ENCODE results near the gene TREML4.
"Not testable (repeated sequence)": the region's sequence is repeated elsewhere in the genome, so short reads cannot be mapped to it uniquely, and the experiment has no call there.

Gene TREML4

DNA sequence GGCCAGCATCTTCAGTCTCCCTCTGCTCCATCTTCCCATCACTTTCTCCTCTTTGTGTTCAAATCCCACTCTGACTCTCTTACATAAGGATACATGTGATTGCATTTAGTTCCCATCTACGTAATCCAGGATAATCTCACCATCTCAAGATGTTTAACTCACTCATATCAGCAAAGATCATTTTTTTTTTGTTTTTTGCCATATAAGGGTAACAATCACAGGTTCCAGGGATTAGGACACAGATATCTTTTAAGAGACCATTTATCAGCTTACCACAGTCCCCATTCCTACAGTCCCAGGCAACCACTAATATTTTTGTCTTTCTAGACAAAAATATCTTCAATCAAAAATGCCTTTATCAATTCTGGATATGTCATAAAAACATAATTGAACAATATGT is 24.0 kb upstream of the TREML4 start:
- no peak for DNase-seq (ENCODE audit: low read depth in 3 of 3, low spot score in 1 of 3)

DNA sequence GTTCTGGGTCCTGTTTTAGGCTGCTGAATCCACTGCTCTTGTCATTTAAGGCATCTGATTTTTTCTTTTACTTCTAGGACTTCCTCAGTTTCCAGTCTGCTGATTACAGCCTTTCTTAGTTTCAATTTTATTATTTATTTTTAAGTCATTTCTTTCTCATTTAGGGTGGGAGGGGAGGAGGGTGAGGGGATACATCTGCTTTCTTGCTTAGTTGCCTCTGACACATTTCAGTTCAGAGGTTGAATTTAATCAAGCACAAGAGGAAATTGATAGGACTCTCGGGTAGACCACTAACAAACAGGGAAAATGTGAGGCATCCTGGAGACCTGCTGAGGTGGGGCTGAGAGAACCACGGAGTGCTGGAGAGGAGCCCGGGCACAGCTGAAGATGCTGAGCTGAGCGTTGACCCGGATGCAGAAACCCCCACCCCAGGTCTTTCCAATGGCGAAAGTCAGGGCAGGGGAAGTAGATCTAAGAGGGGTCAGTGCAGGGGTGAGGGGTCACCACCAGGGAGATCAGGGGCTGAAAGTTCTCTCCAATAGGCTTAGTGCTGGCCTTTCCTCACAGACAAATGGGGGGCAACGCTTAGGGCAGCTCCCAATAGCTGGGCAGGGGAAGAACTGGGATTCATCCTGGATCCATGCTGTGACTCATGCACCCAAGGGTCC is 19.6 kb upstream of the TREML4 start:
- no peak for DNase-seq (ENCODE audit: low read depth in 3 of 3, low spot score in 1 of 3)

DNA sequence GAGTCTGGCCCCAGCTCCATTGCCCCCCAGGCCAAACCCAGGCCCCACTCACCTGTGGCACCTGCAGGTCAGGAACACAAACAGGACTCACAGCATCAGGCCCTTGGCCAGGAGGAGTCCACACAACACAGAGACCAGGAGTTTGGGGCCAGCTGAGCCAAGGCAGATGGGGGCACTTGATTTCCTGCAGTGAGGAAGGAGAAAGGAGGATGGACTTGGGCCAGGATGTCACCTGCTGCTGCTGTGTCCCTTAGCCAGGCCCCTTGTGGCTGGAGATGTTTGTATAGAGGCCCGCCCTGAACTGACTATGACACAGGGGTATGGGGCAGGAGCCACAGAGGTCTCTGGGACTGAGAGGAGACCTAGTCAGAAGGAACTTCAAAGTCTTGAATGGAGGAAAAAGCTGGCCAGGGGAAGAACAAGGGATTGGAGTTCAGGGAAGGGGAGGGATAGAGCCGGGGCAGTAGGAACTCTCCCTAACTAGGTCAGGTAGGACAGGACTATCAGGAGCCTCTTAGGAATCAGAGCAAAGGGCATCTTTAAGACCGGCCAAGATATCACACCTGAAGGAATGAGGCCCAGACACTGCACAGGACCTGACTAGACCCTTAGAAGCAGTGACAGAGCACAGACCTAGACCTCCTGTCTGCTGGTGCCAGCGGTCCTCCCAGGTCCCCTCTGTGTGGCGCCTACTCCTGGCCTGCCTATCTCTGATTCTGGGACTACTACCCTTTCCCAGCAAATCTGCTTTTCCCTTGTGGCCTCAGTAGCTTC is 18.4 kb upstream of the TREML4 start:
- DNase-seq (ENCODE audit: low read depth in 3 of 3, low spot score in 1 of 3), result no peak

DNA sequence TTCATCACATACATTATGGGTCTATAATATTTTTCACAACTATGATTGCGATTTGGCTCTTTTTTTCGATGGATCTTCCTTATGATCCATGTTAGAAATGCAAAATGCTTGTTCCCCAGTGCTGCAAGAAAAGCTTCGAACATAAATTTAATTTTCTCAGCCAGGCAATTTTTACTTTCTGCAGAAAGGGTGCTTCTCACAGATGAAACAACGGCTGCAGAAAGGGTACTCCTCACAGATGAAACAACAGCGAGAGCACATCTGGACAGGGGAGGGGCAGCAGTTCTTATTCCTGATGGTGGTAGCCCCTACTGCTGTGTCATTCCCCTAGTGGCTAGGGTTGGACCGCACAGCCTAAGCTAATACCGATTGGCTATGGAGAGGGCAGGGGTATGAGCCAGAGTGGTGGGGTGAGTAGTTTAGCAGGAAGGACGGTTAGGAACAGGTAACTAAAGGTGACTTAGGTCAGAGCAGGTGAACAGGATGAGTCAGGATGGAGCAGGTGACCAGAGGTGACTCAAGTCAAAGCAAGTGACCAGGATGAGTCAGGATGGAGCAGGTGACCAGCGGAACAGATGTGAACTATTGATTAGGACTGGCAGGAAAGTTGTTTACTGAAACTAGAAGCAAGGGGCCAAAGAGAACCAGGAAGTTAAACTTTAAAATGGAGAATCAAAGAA is 13.4 kb upstream of the TREML4 start:
- no peak for DNase-seq (ENCODE audit: low read depth in 3 of 3, low spot score in 1 of 3)

DNA sequence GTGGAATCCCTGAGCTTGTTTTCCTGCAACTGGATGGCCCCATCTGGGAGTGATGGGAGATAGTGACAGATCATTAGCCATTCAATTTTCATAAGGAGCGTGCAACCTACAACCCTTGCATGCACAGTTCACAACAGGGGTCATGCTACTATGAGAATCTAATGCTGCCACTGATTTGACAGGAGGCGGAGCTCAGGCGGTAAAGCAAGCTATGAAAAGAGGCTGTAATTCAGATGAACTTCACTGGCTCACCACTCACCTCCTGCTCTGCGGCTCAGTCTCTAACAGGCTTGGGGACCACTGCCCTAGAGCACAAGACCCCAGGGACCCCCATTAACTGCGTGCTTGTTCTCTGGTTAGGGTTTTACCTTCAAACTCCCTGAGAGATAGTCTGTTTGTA is 12.4 kb upstream of the TREML4 start:
- DNase-seq (ENCODE audit: low read depth in 3 of 3, low spot score in 1 of 3), result no peak

DNA sequence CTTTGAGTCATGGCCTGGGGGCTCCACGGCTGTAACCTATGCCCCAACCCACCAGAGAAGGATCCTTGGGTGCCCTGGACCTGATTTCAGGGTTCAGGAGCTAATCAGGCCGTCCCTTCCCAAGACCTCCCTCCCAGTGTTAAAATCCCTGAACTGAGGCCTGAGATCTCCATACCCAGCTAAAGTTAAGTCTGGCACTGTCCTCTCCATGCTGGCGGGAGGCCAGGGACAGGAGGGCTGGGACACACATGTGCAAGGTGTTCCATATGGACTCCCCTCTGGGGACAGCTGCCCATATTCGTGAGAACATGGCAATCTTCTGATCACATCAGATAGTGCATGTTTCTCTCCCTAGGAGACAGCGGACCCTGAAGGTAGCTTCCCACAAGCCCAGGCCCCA is 11.5 kb upstream of the TREML4 start:
- no peak for DNase-seq (ENCODE audit: low read depth in 3 of 3, low spot score in 1 of 3)

DNA sequence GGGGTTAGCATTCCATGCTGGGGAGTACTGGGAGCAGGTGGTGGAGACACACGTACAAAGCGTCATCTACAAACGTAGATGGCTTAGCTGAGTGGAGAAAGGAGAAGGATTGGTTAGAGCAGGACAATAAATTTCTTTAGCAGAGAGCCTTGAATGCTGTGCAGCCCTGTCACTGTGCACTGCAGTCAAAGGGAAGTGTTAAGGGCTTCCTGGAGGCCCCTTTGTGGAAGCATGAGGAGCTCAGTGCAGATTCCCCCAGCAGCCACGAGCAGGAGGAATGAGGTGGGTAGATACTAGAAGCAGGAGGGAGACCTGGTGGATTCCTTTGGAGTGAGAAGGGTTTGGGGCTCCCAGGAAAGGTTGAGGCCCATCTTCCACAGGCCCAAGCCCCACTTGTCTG is 6.1 kb upstream of the TREML4 start:
- DNase-seq (ENCODE audit: low read depth in 3 of 3, low spot score in 1 of 3), result no peak

DNA sequence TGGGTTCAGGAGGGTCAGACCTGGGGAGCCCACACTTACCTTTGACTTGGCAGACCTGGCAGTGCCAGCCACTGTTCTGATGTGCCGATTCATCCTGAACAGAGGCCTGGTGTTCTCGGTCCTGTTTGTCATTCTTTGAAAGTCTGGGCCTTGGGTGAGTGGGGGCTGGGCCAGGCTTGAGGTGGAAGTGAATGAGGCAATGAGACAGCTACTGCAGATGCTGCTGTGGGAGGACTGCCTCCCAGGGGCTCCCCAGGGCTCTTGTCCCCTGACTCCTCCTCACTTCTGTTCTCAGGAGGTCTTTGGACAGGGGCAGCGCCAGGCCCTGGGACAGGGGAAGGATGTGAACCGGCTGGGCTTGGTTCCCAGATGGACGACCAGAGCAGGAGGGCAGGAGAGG is 5.6 kb upstream of the TREML4 start:
- DNase-seq (ENCODE audit: low read depth in 3 of 3, low spot score in 1 of 3), result no peak

DNA sequence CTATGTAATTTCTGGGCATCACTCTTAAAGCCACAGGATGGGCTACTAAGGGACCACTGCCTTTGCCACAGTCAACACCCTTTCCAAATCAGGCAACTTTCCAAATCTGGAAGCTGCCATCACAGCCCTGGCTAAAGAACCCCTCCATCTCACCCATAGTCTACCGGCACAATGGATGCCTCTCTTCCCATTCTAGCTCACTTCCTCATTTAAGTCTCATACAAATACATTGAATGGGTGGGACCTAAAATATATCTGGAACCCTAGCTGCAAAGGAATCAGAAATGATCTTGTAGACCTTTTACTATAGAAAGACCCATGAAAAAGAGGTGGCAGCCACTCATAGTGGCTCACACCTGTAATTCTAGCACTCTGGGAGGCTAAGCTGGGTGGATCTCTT is 3.3 kb upstream of the TREML4 start:
- no peak for DNase-seq (ENCODE audit: low read depth in 3 of 3, low spot score in 1 of 3)

DNA sequence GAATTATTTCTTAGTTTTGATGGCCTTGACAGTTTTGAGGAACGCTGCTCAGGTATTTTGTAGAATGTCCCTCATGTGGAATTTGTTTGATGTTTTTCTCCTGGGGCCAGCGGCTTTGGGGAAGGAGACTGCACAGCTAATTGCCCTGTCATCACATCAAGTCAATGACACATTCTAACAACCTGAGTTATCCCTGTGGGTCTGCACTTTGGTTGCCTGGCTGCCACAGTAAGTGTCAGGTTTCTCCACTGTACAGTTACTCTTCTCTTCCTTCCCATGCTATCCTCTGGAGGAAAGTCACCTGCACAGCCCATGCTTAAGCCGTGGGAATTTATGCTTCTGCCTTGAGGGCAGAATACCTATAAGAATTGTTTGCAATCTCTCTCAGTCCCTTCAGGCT is 1.4 kb upstream of the TREML4 start:
- no peak for DNase-seq (ENCODE audit: low read depth in 3 of 3, low spot score in 1 of 3)

DNA sequence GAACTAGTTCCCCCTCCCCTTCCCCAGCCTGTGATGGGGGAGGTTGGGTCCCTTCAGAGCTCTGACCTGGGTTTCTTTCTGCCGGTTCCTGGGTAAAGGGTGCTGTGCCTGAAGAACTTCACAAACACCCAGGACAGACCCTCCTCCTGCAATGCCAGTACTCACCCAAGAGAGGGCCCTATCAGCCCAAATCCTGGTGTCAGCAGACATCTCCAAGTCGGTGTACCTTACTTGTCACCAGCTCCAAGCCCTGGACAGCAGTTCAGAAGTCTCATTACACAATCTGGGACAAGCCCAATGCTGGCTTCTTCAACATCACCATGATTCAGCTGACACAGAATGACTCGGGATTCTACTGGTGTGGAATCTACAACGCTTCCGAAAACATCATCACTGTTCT is 467 bp downstream of the TREML4 start:
- no peak for DNase-seq (ENCODE audit: low read depth in 3 of 3, low spot score in 1 of 3)

DNA sequence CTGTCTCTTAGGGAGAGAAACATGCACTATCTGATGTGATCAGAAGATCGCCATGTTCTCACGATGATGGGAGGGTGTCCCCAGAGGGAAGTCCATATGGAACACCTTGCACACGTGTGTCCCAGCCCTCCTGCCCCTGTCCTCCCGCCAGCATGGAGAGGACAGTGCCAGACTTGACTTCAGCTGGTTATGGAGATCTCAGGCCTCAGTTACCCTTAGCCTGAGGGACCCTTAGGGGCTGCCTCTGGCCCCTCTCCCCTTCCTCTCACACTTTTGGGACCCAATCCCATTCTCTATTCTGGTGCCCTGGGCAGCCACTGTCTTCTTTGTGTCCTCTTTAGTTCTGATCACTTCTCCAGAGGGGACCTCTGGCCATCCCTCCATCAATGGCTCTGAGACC is 1.6 kb downstream of the TREML4 start:
- DNase-seq (ENCODE audit: low read depth in 3 of 3, low spot score in 1 of 3), result no peak

DNA sequence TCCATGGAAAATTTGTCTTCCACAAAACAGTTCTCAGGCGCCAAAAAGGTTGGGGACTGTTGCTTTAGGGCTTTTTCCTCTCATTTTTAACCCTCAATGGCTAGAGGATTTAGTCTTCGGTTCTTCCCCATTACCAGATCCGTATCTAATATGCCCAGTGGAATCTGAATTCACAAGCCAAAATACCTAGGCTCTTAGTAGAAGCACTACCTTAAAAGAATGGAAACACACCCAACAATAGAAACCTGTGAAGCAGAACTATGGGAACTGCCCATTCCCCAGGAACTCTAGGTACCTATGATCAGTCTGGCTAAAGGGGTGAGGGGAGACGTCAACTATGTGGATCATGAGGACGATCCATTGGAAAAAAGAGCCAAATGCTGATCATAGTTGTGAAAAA is 3.1 kb downstream of the TREML4 start:
- DNase-seq (ENCODE audit: low read depth in 3 of 3, low spot score in 1 of 3), result no peak

DNA sequence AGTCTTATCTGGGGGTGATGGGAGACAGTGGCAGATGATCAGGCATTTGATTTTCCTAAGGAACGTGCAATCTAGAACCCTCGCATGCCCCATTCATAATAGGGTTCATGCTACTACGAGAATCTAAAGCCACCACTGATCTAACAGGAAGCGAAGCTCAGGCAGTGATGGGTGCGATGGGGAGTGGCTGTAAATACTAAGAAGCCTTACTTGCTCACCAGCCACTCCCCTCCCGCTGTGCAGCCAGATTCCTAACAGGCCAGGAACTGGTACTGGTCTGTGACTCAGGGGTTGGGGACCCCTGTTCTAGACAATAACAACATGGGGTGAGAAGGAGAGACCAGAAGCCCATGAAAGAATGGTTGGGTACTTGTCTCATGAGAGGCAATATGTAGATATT is 4.5 kb downstream of the TREML4 start:
- DNase-seq (ENCODE audit: low read depth in 3 of 3, low spot score in 1 of 3), result no peak

DNA sequence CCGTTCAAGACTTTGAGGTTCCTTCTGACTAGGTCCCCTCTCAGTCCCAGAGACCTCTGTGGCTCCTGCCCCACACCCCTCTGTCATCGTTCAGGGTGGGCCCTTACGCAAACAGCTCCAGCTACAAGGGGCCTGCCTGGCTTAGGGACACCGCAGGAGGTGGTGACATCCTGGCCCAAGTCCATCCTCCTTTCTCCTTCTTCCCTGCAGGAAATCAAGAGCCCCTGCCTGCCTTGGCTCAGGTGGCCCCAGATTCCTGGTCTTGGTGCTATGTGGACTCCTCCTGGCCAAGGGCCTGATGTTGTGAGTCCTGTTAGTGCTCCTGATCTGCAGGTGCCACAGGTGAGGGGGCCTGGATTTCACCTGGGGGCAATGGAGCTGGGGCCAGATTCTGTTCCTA is 8.1 kb downstream of the TREML4 start:
- DNase-seq (ENCODE audit: low read depth in 3 of 3, low spot score in 1 of 3), result no peak

DNA sequence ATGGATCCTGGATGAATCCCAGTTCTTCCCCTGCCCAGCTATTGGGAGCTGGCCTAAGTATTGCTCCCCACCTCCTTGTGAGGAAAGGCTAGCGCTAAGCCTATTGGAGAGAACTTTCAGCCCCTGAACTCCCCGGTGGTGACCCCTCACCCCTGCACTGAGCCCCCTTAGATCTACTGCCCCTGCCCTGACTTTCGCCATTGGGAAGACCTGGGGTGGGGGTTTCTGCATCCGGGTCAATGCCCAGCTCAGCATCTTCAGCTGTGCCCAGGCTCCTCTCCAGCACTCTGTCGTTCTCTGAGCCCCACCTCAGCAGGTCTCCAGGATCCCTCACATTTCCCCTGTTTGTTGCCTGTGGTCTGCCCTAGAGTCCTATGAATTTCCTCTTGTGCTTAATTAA is 9.0 kb downstream of the TREML4 start:
- no peak for DNase-seq (ENCODE audit: low read depth in 3 of 3, low spot score in 1 of 3)

DNA sequence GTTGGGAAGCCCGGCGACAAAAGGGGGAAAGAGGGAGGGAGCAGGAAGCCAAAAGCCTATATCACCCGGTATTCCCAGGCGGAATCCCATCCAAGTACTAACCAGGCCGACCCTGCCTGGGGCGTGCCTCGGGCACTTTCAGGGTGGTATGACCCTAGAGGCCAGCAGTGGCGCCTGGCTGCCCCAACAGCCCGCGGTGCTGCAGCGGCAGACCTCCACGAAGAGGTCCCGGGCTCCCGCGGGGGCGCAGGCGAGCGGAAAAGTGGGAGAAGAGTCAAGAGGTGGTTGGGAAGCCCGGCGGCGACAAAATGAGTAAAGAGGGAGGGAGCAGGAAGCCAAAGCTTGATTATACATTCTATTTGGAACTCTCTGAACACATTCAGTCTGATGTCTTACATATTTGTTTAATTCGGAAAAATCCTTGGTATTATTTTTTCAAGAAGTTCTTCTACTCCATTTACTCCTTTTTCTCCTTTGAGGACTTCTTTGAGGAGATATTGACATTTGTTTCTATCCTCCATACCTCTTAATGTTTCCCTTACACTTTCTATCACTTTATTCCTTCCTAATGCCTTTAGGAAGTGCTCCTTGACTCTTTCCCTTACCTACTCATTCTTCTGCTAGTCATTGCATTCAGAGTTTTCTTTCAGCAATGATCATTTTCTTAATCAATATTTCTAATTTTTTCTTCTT is 11.5 kb downstream of the TREML4 start:
- DNase-seq (ENCODE audit: low read depth in 3 of 3, low spot score in 1 of 3), result no peak

DNA sequence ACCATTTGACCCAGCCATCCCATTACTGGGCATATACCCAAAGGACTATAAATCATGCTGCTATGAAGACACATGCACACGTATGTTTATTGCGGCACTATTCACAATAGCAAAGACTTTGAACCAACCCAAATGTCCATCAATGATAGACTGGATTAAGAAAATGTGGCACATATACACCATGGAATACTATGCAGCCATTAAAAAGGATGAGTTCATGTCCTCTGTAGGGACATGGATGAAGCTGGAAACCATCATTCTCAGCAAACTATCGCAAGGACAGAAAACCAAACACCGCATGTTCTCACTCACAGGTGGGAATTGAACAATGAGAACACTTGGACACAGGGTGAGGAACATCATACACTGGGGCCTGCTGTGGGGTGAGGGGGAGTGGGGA is 18.4 kb downstream of the TREML4 start:
- DNase-seq (ENCODE audit: low read depth in 3 of 3, low spot score in 1 of 3), result not testable (repeated sequence)

DNA sequence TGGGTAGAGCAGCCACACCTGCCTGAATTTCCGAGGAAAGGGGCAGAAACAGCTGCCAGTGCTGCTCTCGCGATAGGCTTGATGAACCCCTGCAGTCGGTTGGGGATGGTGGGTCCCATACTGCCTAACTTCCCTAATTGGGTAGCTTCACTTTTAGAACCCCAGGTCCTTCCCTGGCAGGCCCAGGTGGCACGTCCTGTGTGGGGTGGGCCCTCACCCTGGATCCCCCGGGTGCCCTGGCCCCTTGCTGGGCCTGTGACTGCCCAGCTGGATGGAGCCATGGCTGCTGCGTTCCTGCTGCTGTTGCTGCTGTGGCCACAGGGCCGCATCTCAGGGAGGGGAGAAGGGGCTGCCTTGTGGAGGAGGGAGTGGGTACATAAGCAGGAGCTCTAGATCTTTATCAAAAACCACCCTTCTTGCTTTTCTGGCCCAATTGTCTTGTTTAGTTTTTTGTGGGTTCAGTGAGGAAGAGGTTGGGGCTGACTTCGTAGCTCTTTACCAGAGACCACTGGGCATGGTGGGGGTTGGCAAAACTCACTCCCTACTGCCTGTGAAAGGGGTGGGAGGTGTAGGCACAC is 19.2 kb downstream of the TREML4 start:
- no peak for DNase-seq (ENCODE audit: low read depth in 3 of 3, low spot score in 1 of 3)

DNA sequence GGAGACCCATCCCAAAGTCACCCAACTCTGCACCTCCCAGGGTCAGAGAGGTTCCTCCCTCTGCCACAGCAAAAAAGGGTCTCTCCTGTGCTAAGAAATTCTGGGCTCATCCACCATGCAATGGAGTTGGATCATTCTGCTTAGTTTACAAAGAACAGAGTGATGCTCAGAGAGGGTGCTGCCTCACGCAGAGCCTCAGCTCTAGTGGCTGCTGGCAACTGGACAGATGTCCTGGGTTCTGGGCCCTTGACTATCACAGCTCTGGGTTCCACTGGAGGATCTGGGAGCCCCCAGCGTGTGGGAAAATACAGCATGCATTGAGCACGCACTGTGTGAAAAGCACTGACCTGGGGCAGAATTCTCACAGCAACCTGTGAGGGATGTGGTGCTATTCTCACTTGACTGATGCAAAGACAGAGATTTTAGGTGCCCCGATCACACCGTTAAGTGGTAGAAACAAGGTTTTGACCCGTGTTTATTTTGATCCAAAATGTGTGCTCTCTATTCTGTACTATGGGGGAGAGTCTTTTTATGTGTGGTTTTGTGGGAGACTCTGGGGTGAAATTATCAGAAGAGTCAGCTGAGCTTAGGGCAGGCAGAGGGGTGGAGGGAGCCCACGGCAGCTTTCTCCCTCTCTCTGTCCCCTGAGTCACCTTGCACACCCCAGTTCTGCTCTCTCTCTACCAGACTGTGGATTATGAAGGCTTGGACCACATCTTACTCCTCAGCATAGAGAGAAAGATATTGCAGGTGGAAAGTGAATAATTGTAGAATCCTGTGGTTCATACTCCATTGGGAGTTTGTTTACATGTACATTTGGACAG is 19.9 kb downstream of the TREML4 start:
- no peak for DNase-seq (ENCODE audit: low read depth in 3 of 3, low spot score in 1 of 3)

All from stimulated activated CD4-positive, alpha-beta T cell treated with anti-CD3 and anti-CD28 coated beads, TNF-alpha, amount 100 ng/mL, for 1 hour (primary cell).